HG03575 (cell line): ENCODE data around the gene CPNE5.
"Not testable (repeated sequence)": the region's sequence is repeated elsewhere in the genome, so short reads cannot be mapped to it uniquely, and the experiment has no call there.

Source experiments
- ATAC-seq: cut with Tn5 transposase; IDR thresholded peaks from one replicate; pipeline ENCODE4 v1.9.1; 2021; ENCODE audit not compliant: unreplicated experiment, insufficient number of reproducible peaks, low FRiP score; ENCODE audit errors: extremely low read depth

CPNE5 gene

GRCh38 chr6:36721369-36722140, 117.7 kb downstream of the CPNE5 start:
- no peak for ATAC-seq

GRCh38 chr6:36720251-36721141, 118.7 kb downstream of the CPNE5 start:
- ATAC-seq: no peak

GRCh38 chr6:36719126-36719525, 120.1 kb downstream of the CPNE5 start:
- ATAC-seq: no peak

GRCh38 chr6:36718560-36718959, 120.7 kb downstream of the CPNE5 start:
- ATAC-seq: no peak

- ATAC-seq: no peak
These were observed 121.2 kb downstream of the CPNE5 start for GRCh38 chr6:36717871-36718540.

- ATAC-seq: no peak
These were observed 121.9 kb downstream of the CPNE5 start for GRCh38 chr6:36717231-36717825.

GRCh38 chr6:36716476-36717093, 122.7 kb downstream of the CPNE5 start:
- ATAC-seq: no peak

GRCh38 chr6:36715469-36715868, 123.8 kb downstream of the CPNE5 start:
- ATAC-seq: no peak

- no peak for ATAC-seq
These were observed 124.7 kb downstream of the CPNE5 start for GRCh38 chr6:36714511-36714910.

- no peak for ATAC-seq
These were observed 125.4 kb downstream of the CPNE5 start for GRCh38 chr6:36713846-36714245.

- no peak for ATAC-seq
These were observed 126.4 kb downstream of the CPNE5 start for GRCh38 chr6:36712816-36713215.

- ATAC-seq: no peak
These were observed 132.9 kb downstream of the CPNE5 start for GRCh38 chr6:36706339-36706738.

GRCh38 chr6:36704961-36705577, 134.2 kb downstream of the CPNE5 start:
- not testable (repeated sequence) for ATAC-seq

GRCh38 chr6:36703982-36704381, 135.3 kb downstream of the CPNE5 start:
- no peak for ATAC-seq

GRCh38 chr6:36703081-36703606, 136.1 kb downstream of the CPNE5 start:
- no peak for ATAC-seq

- no peak for ATAC-seq
These were observed 136.6 kb downstream of the CPNE5 start for GRCh38 chr6:36702656-36703055.

- ATAC-seq: no peak
These were observed 137.7 kb downstream of the CPNE5 start for GRCh38 chr6:36701401-36701991.

GRCh38 chr6:36700831-36701230, 138.4 kb downstream of the CPNE5 start:
- no peak for ATAC-seq
